ENCODE data around the gene POU6F1.

POU6F1 gene

DNA sequence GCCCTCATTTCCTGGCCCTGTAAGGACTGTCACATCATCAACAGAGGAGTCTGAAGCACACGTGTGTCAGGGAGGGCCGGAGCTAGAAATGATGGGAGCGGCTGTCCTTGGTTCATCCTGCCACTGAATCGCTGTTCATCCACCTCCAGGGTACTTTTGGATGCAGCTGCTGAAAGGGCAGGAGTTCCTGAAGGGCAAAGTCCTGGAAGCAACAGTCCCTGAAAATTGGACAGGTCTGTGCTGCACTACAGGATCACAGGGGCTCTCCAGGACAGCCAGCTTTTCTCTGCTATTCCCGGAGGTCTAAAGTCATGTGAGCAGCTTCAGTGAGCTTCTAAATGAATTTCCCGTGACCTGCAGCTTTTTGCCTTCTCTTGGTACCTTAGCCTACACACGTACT, 17.7 kb downstream of the POU6F1 start:
- H3K79me2 ChIP-seq: no peaks in the 10 kb centered on the region
- no peaks in the 10 kb centered on the region for H3K4me1 ChIP-seq
- TF ChIP-seq, protein P1, sequence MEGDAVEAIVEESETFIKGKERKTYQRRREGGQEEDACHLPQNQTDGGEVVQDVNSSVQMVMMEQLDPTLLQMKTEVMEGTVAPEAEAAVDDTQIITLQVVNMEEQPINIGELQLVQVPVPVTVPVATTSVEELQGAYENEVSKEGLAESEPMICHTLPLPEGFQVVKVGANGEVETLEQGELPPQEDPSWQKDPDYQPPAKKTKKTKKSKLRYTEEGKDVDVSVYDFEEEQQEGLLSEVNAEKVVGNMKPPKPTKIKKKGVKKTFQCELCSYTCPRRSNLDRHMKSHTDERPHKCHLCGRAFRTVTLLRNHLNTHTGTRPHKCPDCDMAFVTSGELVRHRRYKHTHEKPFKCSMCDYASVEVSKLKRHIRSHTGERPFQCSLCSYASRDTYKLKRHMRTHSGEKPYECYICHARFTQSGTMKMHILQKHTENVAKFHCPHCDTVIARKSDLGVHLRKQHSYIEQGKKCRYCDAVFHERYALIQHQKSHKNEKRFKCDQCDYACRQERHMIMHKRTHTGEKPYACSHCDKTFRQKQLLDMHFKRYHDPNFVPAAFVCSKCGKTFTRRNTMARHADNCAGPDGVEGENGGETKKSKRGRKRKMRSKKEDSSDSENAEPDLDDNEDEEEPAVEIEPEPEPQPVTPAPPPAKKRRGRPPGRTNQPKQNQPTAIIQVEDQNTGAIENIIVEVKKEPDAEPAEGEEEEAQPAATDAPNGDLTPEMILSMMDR (IDR thresholded peaks at IDR 0.05): no peak
- H3K27ac ChIP-seq: no peak overlapping the region
- no peaks in the 10 kb centered on the region for H3K36me3 ChIP-seq (ENCODE audit: control insufficient read depth, insufficient read depth, low read length)
- no peaks in the 10 kb centered on the region for H3K9me3 ChIP-seq (ENCODE audit: control insufficient read depth, low read length)
- H3K4me3 ChIP-seq (ENCODE audit: low read depth, low read length): no peak overlapping the region
- no peak overlapping the region for H2AFZ ChIP-seq
- no peak overlapping the region for H3K9ac ChIP-seq
- H3K27me3 ChIP-seq (ENCODE audit: control insufficient read depth, insufficient read depth, low read length): no peaks in the 10 kb centered on the region
- no peak overlapping the region for H3K4me2 ChIP-seq (ENCODE audit: low read length)

DNA sequence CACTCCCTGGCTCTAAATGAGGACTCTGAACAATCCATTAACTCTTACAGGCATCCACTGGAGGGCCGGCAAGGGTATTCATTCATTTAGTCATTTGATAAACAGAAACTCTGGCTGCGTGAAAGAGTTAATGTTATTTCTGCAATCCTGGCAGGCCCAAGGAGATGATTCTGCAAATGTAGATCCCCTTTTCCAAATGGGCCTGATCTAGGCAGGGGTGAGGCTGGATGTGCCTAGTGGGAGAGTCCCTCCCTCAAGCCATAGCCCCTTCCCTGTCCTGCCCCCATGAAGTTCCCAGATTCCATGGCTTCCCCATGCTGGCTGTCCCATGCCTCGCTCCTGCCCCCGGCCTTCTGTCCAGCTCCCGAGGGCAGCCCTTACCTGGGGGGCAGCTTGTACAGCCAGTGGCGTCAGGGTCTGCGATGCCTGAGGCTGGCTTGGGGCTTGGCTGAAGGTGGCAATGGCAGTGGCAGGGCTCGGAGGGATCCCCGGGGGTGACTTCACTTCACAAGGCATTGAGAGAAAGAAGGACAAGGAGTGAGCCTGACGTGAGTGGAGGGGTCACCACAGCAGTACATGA, 18.4 kb downstream of the POU6F1 start:
- H3K4me1 ChIP-seq: no peaks in the 10 kb centered on the region
- TF ChIP-seq, protein P1 (IDR thresholded peaks at IDR 0.05): no peak
- H3K27ac ChIP-seq: no peak overlapping the region
- H3K9ac ChIP-seq: no peak overlapping the region
- no peak overlapping the region for H3K4me3 ChIP-seq (ENCODE audit: low read depth, low read length)
- H3K27me3 ChIP-seq (ENCODE audit: control insufficient read depth, insufficient read depth, low read length): no peaks in the 10 kb centered on the region
- H3K9me3 ChIP-seq (ENCODE audit: control insufficient read depth, low read length): no peaks in the 10 kb centered on the region
- no peak overlapping the region for H3K4me2 ChIP-seq (ENCODE audit: low read length)
- H3K36me3 ChIP-seq (ENCODE audit: control insufficient read depth, insufficient read depth, low read length): no peaks in the 10 kb centered on the region
- H2AFZ ChIP-seq: no peak overlapping the region
- no peaks in the 10 kb centered on the region for H3K79me2 ChIP-seq

DNA sequence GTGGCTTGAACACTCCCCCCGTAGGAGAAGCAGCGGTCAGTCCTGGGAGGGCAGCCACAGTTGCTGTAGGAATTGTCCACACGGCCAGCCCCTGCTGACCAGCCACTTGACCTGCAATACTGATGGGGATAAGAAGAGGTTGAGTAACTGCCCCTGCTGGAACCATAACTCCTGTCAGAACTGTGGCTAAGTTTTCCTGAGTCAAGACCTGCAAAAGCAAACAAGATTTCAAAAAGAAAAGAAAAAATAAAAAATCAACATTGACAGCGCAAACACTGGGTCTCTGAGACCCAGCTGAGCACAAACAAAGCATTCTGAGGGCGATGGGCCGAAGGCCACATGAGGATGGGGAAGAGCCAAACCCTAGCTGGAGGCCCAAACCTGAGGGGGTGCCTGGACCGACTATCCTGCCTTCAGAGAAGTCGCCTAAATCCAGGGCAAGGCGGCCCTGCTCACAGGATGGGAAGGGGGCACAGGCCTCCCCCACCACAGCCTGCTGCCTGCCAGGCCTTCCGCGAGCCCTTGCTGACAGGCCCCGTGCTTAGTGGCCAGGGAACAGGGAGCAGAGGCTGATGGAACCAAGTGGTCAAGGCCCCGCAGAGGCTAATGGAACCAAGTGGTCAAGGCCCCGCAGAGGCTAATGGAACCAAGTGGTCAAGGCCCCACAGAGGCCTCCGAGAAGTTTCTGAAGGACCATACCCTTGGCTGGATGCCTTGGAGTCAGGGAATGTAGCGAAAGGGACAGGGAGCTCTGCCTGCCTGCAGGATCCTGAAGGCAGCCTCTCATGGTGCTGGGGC, 19.1 kb downstream of the POU6F1 start:
- Histone ChIP-seq H3K4me3 (ENCODE audit: low read depth, low read length) (no peak overlapping the region), H3K27me3 (ENCODE audit: control insufficient read depth, insufficient read depth, low read length) (no peaks in the 10 kb centered on the region), H3K9me3 (ENCODE audit: control insufficient read depth, low read length) (no peaks in the 10 kb centered on the region), H2AFZ (no peak overlapping the region), H3K27ac (no peak overlapping the region), H3K9ac (no peak overlapping the region), H3K4me1 (no peaks in the 10 kb centered on the region), H3K79me2 (no peaks in the 10 kb centered on the region), H3K36me3 (ENCODE audit: control insufficient read depth, insufficient read depth, low read length) (no peaks in the 10 kb centered on the region), H3K4me2 (ENCODE audit: low read length) (no peak overlapping the region)
- TF ChIP-seq, protein P1 (IDR thresholded peaks at IDR 0.05): no peak

DNA sequence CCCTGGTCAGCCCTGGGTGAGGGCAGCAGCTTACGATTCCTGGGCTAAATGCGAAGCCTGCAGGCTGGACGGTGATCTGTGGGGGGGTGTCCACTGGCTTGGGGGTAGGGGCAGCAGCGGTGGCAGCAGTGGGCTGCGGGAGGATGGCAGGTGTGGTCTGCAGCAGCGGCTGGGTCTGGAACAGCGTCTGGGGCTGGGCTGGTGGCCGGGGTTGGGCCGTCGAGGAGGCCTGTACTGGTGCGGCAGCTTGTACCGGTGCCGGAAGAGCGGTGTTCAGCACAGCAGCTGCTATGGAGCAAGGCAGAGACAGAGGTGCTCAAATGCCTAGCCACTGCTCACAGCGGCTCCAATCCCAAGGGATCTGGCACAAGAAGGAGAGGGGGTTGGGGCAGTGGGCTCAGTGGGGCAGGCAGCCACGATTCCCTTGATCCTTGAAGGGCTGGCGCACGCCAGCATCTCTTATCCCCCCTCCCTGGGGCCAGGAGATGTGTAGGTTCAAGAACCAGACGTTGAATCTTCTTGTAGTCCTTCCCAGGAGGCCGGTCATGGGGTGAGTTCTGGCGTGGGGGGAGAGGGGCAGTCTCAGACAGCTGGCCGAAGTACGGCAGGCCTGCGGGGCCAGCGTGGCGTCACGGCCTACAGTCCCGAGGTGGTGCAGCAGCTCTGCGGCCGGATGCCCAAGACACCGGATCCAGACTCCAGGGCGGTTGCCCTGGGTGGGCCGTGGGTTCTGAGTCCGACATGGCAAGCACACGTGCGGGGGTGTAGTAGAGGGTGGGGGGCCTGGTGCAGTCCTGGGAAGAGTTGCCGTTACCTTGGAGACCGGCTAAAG, 19.9 kb downstream of the POU6F1 start:
- H3K27me3 ChIP-seq (ENCODE audit: control insufficient read depth, insufficient read depth, low read length): no peaks in the 10 kb centered on the region
- H3K4me1 ChIP-seq: no peaks in the 10 kb centered on the region
- no peak overlapping the region for H3K9ac ChIP-seq
- no peak overlapping the region for H3K4me2 ChIP-seq (ENCODE audit: low read length)
- no peak overlapping the region for H2AFZ ChIP-seq
- no peak overlapping the region for H3K4me3 ChIP-seq (ENCODE audit: low read depth, low read length)
- TF ChIP-seq, protein P1 (IDR thresholded peaks at IDR 0.05): no peak
- no peaks in the 10 kb centered on the region for H3K36me3 ChIP-seq (ENCODE audit: control insufficient read depth, insufficient read depth, low read length)
- H3K9me3 ChIP-seq (ENCODE audit: control insufficient read depth, low read length): no peaks in the 10 kb centered on the region
- H3K27ac ChIP-seq: no peak overlapping the region
- H3K79me2 ChIP-seq: no peaks in the 10 kb centered on the region
